Measurements from ENCODE around the gene KIAA1328.
"Not testable (repeated sequence)": the region's sequence is repeated elsewhere in the genome, so short reads cannot be mapped to it uniquely, and the experiment has no call there.

The KIAA1328 gene

GRCh38 chr18:36851202-36851590 lies 22.3 kb downstream of the KIAA1328 start:
- TF ChIP-seq, protein P1, sequence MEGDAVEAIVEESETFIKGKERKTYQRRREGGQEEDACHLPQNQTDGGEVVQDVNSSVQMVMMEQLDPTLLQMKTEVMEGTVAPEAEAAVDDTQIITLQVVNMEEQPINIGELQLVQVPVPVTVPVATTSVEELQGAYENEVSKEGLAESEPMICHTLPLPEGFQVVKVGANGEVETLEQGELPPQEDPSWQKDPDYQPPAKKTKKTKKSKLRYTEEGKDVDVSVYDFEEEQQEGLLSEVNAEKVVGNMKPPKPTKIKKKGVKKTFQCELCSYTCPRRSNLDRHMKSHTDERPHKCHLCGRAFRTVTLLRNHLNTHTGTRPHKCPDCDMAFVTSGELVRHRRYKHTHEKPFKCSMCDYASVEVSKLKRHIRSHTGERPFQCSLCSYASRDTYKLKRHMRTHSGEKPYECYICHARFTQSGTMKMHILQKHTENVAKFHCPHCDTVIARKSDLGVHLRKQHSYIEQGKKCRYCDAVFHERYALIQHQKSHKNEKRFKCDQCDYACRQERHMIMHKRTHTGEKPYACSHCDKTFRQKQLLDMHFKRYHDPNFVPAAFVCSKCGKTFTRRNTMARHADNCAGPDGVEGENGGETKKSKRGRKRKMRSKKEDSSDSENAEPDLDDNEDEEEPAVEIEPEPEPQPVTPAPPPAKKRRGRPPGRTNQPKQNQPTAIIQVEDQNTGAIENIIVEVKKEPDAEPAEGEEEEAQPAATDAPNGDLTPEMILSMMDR (IDR thresholded peaks at IDR 0.05) = no peak
- TF ChIP-seq ZFX (IDR thresholded peaks at IDR 0.05; ENCODE audit: borderline replicate concordance) = no peak
- no peak overlapping the region for H3K27ac ChIP-seq

DNA sequence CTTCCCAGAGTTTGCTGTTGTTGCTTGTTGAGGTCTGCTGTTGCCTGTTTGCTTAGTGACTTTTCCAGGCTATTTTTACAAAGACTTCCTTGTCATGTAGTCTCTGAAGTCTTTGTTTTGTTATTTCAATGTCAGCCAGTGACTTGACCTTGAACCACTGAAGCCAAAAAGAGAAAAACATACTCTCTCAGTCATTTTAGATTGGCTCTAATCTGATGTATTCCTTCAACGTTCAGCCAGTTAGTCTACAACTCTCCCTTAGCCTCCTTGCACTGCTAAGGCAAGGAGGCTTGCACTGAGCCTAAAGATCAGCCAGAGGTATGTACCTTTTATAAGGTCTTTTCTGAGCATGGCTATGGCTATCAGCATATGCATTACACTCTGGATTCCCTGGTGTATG lies 27.9 kb downstream of the KIAA1328 start:
- no peak overlapping the region for H3K27ac ChIP-seq
- TF ChIP-seq, protein P1 (IDR thresholded peaks at IDR 0.05) = no peak
- TF ChIP-seq ZFX (IDR thresholded peaks at IDR 0.05; ENCODE audit: borderline replicate concordance) = no peak

GRCh38 chr18:36862182-36862581 lies 33.3 kb downstream of the KIAA1328 start:
- TF ChIP-seq, protein P1 (IDR thresholded peaks at IDR 0.05) = no peak
- H3K27ac ChIP-seq = no peak overlapping the region

DNA sequence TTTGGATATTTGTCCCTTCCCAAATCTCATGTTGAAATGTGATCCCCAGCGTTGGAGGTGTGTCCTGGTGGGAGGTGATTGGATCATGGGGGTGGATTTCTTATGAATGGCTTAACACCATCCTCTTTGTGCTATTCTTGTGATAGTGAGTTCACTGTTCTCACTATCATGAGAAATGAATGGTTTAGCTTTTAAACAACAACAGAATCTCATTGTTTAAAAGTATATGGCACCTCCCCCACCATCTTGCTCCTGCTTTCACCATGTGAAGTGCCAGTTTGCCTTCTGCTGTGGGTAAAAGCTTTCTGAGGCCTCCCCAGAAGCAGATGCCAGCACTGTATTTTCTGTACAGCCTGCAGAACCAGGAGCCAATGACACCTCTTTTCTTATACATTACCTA lies 38.1 kb downstream of the KIAA1328 start:
- no peak overlapping the region for H3K27ac ChIP-seq
- no peak for TF ChIP-seq ZFX (IDR thresholded peaks at IDR 0.05; ENCODE audit: borderline replicate concordance)
- TF ChIP-seq, protein P1 (IDR thresholded peaks at IDR 0.05) = no peak

DNA sequence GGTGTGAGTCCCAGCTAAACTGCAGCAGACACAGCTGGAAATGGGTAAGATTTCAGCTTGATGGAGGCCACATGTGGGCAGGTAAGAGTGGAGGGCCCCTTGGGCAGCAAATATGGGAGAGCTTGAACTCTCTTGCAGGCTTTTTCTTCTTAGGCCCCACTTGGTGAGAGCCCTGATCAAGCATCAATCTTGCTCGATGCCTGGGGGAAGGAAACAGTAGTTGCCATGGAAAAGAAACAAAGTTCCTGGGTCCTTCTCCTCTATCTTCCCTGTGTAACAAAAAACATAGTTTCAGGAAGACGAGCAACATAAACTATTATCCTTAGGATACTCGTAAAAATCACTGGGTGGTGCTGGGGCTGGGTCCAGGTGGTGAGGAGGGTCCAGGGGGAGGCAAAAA lies 42.9 kb downstream of the KIAA1328 start:
- no peak overlapping the region for H3K27ac ChIP-seq
- TF ChIP-seq ZFX (IDR thresholded peaks at IDR 0.05; ENCODE audit: borderline replicate concordance) = no peak
- TF ChIP-seq, protein P1 (IDR thresholded peaks at IDR 0.05) = no peak

DNA sequence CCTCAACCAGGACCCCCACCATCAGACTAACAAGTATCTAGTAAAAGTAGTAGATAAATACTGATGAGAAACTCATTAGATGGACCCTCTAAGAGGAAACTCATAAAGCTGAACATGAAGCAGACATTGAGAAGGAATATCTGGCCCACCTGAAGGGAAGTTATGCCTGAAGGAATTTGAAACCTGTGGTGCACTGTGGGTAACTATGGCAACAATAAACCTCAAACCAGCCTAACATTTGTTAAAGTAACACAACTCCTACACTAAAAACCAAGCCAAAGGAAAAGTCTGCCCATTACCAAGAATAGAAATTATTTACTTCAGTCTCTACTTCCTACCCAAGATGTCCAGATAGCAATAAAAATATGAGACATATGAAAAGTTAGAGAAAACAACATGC lies 43.4 kb downstream of the KIAA1328 start:
- TF ChIP-seq ZFX (IDR thresholded peaks at IDR 0.05; ENCODE audit: borderline replicate concordance) = no peak
- TF ChIP-seq, protein P1 (IDR thresholded peaks at IDR 0.05) = no peak
- H3K27ac ChIP-seq = no peak overlapping the region

- not testable (repeated sequence) for H3K27ac ChIP-seq
Measured at GRCh38 chr18:36873826-36874225, 44.9 kb downstream of the KIAA1328 start.

DNA sequence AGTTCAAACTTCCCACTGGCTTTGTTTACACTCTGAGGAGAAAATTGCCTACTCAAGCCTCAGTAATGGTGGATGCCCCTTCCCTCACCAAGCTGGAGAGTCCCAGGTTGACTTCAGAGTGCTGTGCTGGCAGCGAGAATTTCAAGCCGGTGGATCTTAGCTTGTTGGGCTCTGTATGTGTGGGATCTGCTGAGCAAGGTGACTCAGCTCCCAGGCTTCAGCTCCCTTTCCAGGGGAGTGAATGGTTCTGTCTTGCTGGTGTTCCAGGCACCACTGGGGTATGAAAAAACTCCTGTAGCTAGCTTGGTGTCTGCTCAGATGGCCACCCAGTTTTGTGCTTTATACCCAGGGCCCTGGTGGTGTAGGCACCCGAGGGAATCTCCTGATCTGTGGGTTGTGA lies 50.9 kb downstream of the KIAA1328 start:
- H3K27ac ChIP-seq = not testable (repeated sequence)

DNA sequence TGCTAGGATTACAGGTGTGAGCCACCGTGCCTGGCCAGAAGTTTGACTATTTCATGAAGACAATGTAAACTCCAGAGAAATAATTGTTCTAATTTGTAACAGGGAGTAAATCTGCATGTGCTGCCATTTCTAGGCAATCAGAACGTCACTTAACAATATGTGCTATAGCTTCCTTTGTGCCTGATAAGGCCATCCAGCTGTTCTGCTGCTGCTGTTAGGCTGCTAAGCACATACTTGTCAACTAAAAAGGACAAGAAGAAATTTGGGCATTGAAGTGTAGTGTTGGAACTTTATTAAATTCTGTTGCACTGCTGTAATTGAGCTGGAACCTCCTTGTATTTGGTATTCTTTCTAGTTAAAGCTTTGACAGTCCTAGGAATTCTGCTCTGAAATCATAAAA lies 57.1 kb downstream of the KIAA1328 start:
- no peak overlapping the region for H3K27ac ChIP-seq
- TF ChIP-seq, protein P1 (IDR thresholded peaks at IDR 0.05) = no peak
- TF ChIP-seq ZFX (IDR thresholded peaks at IDR 0.05; ENCODE audit: borderline replicate concordance) = no peak

Data from 22Rv1 (cell line).